Endothelial cell of umbilical vein (primary cell): ENCODE data around the gene HOXB4.

Experiments
- EZH2 ChIP-seq: IDR thresholded peaks from 2 replicates; pipeline ENCODE4 v1.6.1; 2012; ENCODE audit warnings: borderline replicate concordance, low read depth, mild to moderate bottlenecking, moderate library complexity, low read length, inconsistent platforms; ENCODE audit not compliant: severe bottlenecking
- FOS ChIP-seq: IDR thresholded peaks from 2 replicates; pipeline ENCODE4 v1.6.1; 2011; ENCODE audit warnings: mild to moderate bottlenecking, low read length, moderate library complexity, borderline replicate concordance; ENCODE audit not compliant: insufficient read depth
- JUN ChIP-seq: IDR thresholded peaks from 2 replicates; pipeline ENCODE4 v1.6.1; 2011; ENCODE audit warnings: borderline replicate concordance, low read depth; ENCODE audit not compliant: insufficient read length, insufficient read depth
- MYC ChIP-seq: IDR thresholded peaks from one replicate; pipeline ENCODE4 v1.6.1; 2011; ENCODE audit warnings: mild to moderate bottlenecking, low read depth, low read length
- POLR2A ChIP-seq: IDR thresholded peaks from 2 replicates; pipeline ENCODE4 v1.6.1; 2012; ENCODE audit warnings: low read depth, mild to moderate bottlenecking, control low read depth, low read length
- POLR2AphosphoS5 ChIP-seq: IDR thresholded peaks from 2 replicates; pipeline ENCODE4 v1.6.1; 2012; ENCODE audit warnings: low read depth, mild to moderate bottlenecking, control low read depth, low read length, moderate library complexity; ENCODE audit not compliant: insufficient read depth
- TF ChIP-seq, protein P1 (sequence below), 2 donors: IDR thresholded peaks; 1 replicate in 1 of 2; 2 replicates in 1 of 2; pipeline ENCODE4 v1.5.1; 2011; ENCODE audit warnings: low read length in 2 of 2, mild to moderate bottlenecking in 2 of 2, moderate library complexity in 2 of 2, control low read depth in 1 of 2, inconsistent platforms in 1 of 2, low read depth in 1 of 2; ENCODE audit not compliant: insufficient read depth in 1 of 2; ENCODE audit errors: extremely low read depth in 1 of 2
- TF ChIP-seq, protein P2 (sequence below): IDR thresholded peaks from 2 replicates; pipeline ENCODE4 v1.6.1; 2011; ENCODE audit not compliant: insufficient read depth, insufficient read length

DNA sequence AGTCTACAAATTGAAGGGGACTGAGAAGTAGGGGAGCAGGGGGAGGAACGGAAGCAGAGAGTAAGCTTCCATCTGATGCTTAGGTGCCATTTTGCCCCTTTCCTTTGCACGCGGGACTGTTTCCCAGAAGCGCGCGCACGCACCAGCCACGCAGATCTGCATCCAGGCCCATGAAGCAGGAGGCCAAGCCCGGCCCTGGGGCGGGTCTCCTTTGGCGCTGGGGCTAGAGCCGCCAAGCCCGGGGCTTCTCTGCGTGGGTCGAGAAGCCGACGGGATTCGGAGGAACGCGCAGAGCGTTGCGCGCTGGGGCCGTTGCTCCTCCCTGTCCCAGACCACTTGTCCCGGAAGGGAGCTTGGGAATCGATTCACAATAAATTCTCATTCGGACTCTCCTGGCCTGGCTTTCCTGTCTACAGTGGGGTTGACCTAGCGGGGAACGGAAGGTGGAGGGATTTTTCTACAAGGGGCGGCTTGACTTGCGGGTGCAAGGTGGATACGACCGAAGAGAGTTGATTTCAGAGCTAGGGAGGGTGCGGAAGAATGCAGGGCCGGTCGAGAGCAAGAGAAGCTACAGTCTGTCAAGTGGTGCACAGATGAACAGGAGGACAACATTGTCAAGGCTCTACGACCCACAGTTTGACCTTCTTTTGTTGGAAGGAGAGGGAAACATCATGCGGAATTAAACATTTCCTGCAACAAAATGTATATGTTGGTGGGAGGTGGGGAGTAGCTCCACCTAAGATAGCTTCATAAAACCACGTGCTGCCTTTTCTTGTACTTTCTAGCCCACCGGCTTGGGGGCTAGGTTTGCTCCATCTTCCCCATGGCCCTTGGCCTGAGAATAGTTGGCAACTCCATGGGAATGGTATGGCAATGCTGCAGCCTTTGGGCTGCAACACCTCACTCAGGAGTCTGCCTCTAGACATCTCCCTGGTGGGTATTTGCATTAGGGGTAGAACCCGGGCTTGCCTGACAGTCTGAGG lies 43.6 kb upstream of the HOXB4 start:
- no peak for TF ChIP-seq EZH2
- TF ChIP-seq POLR2A: no peak
- TF ChIP-seq, protein P1, sequence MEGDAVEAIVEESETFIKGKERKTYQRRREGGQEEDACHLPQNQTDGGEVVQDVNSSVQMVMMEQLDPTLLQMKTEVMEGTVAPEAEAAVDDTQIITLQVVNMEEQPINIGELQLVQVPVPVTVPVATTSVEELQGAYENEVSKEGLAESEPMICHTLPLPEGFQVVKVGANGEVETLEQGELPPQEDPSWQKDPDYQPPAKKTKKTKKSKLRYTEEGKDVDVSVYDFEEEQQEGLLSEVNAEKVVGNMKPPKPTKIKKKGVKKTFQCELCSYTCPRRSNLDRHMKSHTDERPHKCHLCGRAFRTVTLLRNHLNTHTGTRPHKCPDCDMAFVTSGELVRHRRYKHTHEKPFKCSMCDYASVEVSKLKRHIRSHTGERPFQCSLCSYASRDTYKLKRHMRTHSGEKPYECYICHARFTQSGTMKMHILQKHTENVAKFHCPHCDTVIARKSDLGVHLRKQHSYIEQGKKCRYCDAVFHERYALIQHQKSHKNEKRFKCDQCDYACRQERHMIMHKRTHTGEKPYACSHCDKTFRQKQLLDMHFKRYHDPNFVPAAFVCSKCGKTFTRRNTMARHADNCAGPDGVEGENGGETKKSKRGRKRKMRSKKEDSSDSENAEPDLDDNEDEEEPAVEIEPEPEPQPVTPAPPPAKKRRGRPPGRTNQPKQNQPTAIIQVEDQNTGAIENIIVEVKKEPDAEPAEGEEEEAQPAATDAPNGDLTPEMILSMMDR (IDR thresholded peaks at IDR 0.05; ENCODE audit: extremely low read depth in 1 of 2, insufficient read depth in 1 of 2, low read depth in 1 of 2, low read length in 2 of 2): no peak
- TF ChIP-seq, protein P2, sequence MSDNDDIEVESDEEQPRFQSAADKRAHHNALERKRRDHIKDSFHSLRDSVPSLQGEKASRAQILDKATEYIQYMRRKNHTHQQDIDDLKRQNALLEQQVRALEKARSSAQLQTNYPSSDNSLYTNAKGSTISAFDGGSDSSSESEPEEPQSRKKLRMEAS: no peak
- TF ChIP-seq JUN: no peak
- TF ChIP-seq FOS: no peak
- TF ChIP-seq POLR2AphosphoS5: no peak
- no peak for TF ChIP-seq MYC
